HepG2 (cell line): ENCODE data around the gene TRA2B.

ENCODE experiments used
- POLR2AphosphoS5 ChIP-seq: IDR thresholded peaks from 2 replicates; pipeline ENCODE4 v1.6.1; 2012; ENCODE audit warnings: low read depth, low read length
- TCF12 ChIP-seq, 2 experiments: fragments of 450-650 bp in 1 of 2; sonication (generic) in 1 of 2; formaldehyde crosslinking in 1 of 2; IDR thresholded peaks; 2 replicates each; pipeline versions ENCODE4 v1.6.1 to v1.8.0; 2017 to 2022; ENCODE audit warnings: antibody characterized with exemption in 1 of 2, mild to moderate bottlenecking in 1 of 2, missing genetic modification reagents in 1 of 2, moderate library complexity in 1 of 2
- TF ChIP-seq, protein P1 (sequence below): sonication (generic); formaldehyde crosslinking; IDR thresholded peaks from 2 replicates; pipeline ENCODE4 v1.4.0; 2020; ENCODE audit warnings: low read depth, missing genetic modification reagents
- TF ChIP-seq, protein P2 (sequence below): IDR thresholded peaks from 2 replicates; pipeline ENCODE4 v1.6.1; 2012; ENCODE audit warnings: low read depth, low read length, improper control_type of control experiment
- TF ChIP-seq, protein P3 (sequence below): sonication (generic); formaldehyde crosslinking; IDR thresholded peaks from 2 replicates; pipeline ENCODE4 v1.5.0; 2020; ENCODE audit warnings: mild to moderate bottlenecking, missing genetic modification reagents, moderate library complexity

DNA sequence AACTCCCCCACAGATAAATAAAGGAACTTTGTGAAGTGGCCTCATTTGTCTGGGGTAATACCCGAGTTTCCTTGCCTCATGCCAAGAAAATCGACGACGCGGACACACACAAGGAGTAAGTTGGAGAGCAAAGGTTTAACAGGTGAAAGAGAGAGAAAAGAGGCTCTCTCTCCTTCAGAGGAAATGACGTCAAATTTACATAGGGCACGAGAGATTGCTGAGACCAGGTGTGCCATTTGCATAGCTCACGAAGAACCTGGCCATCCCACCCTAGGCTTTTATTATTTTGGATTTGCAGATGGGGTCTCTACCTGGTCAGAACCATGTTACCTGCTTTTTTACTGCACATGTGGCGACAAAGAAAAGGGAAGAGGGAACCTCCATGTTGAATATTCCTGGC lies 63.7 kb downstream of the TRA2B start:
- TF ChIP-seq TCF12 (IDR thresholded peaks at IDR 0.05) (no peak), TCF12 (CRISPR knock-in tag; IDR thresholded peaks at IDR 0.05) (no peak), POLR2AphosphoS5 (no peak)
- TF ChIP-seq, protein P1, sequence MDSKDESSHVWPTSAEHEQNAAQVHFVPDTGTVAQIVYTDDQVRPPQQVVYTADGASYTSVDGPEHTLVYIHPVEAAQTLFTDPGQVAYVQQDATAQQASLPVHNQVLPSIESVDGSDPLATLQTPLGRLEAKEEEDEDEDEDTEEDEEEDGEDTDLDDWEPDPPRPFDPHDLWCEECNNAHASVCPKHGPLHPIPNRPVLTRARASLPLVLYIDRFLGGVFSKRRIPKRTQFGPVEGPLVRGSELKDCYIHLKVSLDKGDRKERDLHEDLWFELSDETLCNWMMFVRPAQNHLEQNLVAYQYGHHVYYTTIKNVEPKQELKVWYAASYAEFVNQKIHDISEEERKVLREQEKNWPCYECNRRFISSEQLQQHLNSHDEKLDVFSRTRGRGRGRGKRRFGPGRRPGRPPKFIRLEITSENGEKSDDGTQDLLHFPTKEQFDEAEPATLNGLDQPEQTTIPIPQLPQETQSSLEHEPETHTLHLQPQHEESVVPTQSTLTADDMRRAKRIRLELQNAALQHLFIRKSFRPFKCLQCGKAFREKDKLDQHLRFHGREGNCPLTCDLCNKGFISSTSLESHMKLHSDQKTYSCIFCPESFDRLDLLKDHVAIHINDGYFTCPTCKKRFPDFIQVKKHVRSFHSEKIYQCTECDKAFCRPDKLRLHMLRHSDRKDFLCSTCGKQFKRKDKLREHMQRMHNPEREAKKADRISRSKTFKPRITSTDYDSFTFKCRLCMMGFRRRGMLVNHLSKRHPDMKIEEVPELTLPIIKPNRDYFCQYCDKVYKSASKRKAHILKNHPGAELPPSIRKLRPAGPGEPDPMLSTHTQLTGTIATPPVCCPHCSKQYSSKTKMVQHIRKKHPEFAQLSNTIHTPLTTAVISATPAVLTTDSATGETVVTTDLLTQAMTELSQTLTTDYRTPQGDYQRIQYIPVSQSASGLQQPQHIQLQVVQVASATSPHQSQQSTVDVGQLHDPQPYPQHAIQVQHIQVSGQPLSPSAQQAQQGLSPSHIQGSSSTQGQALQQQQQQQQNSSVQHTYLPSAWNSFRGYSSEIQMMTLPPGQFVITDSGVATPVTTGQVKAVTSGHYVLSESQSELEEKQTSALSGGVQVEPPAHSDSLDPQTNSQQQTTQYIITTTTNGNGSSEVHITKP (CRISPR knock-in tag): no peak
- TF ChIP-seq, protein P2, sequence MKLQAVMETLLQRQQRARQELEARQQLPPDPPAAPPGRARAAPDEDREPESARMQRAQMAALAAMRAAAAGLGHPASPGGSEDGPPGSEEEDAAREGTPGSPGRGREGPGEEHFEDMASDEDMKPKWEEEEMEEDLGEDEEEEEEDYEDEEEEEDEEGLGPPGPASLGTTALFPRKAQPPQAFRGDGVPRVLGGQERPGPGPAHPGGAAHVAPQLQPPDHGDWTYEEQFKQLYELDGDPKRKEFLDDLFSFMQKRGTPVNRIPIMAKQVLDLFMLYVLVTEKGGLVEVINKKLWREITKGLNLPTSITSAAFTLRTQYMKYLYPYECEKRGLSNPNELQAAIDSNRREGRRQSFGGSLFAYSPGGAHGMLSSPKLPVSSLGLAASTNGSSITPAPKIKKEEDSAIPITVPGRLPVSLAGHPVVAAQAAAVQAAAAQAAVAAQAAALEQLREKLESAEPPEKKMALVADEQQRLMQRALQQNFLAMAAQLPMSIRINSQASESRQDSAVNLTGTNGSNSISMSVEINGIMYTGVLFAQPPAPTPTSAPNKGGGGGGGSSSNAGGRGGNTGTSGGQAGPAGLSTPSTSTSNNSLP: no peak
- TF ChIP-seq, protein P3, sequence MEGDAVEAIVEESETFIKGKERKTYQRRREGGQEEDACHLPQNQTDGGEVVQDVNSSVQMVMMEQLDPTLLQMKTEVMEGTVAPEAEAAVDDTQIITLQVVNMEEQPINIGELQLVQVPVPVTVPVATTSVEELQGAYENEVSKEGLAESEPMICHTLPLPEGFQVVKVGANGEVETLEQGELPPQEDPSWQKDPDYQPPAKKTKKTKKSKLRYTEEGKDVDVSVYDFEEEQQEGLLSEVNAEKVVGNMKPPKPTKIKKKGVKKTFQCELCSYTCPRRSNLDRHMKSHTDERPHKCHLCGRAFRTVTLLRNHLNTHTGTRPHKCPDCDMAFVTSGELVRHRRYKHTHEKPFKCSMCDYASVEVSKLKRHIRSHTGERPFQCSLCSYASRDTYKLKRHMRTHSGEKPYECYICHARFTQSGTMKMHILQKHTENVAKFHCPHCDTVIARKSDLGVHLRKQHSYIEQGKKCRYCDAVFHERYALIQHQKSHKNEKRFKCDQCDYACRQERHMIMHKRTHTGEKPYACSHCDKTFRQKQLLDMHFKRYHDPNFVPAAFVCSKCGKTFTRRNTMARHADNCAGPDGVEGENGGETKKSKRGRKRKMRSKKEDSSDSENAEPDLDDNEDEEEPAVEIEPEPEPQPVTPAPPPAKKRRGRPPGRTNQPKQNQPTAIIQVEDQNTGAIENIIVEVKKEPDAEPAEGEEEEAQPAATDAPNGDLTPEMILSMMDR (CRISPR knock-in tag): no peak
